ENCODE data around the gene TRIM16.
A peak's percentile ranks its signal among the peaks of the same experiment; 100 is the strongest.
"Not testable (repeated sequence)": the region's sequence is repeated elsewhere in the genome, so short reads cannot be mapped to it uniquely, and the experiment has no call there.

Gene TRIM16

DNA sequence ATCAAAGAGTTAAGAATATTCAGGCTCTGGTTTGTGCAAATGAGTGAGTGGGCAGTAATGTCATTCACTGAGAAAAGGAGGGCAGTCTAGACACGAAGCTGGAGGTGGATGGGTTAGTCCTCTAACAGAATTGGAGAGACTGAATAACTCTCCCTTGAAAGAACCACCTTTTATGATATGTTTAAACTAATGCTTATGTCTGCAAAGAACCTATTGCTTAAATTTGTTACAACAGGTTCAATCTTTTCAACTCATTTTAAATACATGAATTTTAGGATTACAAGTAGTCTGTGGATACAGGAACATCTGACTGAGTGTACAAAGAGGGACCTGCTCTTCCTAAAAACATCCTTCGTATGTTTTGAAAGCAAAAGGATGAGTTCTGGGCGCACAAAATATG, 14.9 kb upstream of the TRIM16 start:
- not testable (repeated sequence) for H3K27ac ChIP-seq (ENCODE audit: low read length); H3K4me1 ChIP-seq (ENCODE audit: control insufficient read depth, insufficient read depth, low read length); H3K27me3 ChIP-seq (ENCODE audit: control insufficient read depth, insufficient read depth, low read length); DNase-seq (ENCODE audit: low read depth, low spot score); H3K36me3 ChIP-seq (ENCODE audit: control insufficient read depth, insufficient read depth, low read length); H3K9me3 ChIP-seq (ENCODE audit: control insufficient read depth, insufficient read depth, low read length)
- peak overlapping the region; percentile 13; the same call in 1 of the 2 replicates for H3K4me3 ChIP-seq (ENCODE audit: low read length)
- WGBS (ENCODE audit: insufficient coverage, insufficient read length), result no CpG with 5 or more reads among the region's 3 CpGs

DNA sequence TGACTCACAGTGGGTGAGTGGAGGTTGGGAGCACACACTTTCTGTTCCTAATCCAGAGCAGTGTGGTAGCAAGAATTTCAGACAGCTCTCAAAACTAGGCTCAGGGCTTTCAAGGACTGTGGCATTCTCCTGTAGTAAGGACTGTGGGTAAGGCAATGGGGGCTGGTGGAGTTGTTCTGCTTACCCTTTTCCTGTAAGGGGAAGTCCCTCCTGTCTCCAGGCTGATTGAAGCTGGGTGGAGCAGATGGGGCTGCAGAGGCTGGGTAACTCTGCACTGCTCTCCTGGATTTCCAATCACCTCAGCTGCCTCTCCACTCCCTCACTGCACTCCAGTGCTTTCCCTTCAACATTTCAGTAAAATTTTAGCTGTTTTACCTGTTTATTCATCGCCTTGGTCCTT, 3.4 kb upstream of the TRIM16 start:
- not testable (repeated sequence) for H3K4me1 ChIP-seq (ENCODE audit: control insufficient read depth, insufficient read depth, low read length); H3K9me3 ChIP-seq (ENCODE audit: control insufficient read depth, insufficient read depth, low read length); H3K4me3 ChIP-seq (ENCODE audit: low read length); H3K27me3 ChIP-seq (ENCODE audit: control insufficient read depth, insufficient read depth, low read length); H3K27ac ChIP-seq (ENCODE audit: low read length); DNase-seq (ENCODE audit: low read depth, low spot score); H3K36me3 ChIP-seq (ENCODE audit: control insufficient read depth, insufficient read depth, low read length)
- no CpG with 5 or more reads among the region's 1 CpG for WGBS (ENCODE audit: insufficient coverage, insufficient read length)

DNA sequence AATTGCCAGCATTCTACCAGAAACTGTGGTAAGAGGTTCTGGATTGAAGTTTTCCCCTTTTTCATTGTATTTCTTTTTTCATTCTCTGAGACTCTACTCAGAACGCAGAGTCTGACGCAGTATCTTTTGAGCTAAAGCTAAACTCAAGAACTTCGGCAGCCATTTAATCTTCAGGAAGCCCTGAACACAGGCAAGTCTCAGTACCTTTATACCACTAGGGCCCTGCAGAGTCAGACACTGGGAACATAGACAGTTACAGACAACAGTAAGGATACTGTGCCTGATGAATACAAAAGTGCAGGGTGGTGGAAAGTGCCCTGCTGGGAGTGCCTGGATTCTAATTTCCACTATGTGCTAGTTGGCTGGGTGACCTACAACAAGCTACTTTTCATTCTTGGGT, 976 bp downstream of the TRIM16 start:
- H3K4me1 ChIP-seq (ENCODE audit: control insufficient read depth, insufficient read depth, low read length); H3K36me3 ChIP-seq (ENCODE audit: control insufficient read depth, insufficient read depth, low read length); DNase-seq (ENCODE audit: low read depth, low spot score); H3K9me3 ChIP-seq (ENCODE audit: control insufficient read depth, insufficient read depth, low read length); H3K27ac ChIP-seq (ENCODE audit: low read length); H3K4me3 ChIP-seq (ENCODE audit: low read length); H3K27me3 ChIP-seq (ENCODE audit: control insufficient read depth, insufficient read depth, low read length): not testable (repeated sequence)
- WGBS (ENCODE audit: insufficient coverage, insufficient read length), result no CpG with 5 or more reads among the region's 3 CpGs

DNA sequence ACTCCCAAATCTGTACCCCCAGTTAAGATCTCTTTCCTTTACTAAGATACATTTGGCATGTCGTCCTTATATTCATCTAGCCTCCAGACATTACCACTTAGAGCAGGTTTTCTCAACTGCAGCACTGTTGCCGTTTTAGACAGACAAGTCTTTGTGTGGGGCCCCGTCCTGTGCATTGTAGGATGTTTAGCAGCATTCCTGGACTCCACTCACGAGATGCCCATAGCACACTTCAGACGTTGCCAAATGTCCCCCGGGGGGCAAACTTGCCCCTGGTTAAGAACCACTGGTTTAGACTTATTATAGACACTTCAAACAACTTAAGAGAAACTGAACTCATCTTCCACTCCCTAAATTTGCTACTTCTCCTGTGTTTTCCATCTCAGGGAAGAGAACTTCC, 8.1 kb downstream of the TRIM16 start:
- not testable (repeated sequence) for DNase-seq (ENCODE audit: low read depth, low spot score); H3K27ac ChIP-seq (ENCODE audit: low read length); H3K4me3 ChIP-seq (ENCODE audit: low read length); H3K9me3 ChIP-seq (ENCODE audit: control insufficient read depth, insufficient read depth, low read length); H3K27me3 ChIP-seq (ENCODE audit: control insufficient read depth, insufficient read depth, low read length); H3K4me1 ChIP-seq (ENCODE audit: control insufficient read depth, insufficient read depth, low read length); H3K36me3 ChIP-seq (ENCODE audit: control insufficient read depth, insufficient read depth, low read length)
- no CpG with 5 or more reads among the region's 6 CpGs for WGBS (ENCODE audit: insufficient coverage, insufficient read length)

DNA sequence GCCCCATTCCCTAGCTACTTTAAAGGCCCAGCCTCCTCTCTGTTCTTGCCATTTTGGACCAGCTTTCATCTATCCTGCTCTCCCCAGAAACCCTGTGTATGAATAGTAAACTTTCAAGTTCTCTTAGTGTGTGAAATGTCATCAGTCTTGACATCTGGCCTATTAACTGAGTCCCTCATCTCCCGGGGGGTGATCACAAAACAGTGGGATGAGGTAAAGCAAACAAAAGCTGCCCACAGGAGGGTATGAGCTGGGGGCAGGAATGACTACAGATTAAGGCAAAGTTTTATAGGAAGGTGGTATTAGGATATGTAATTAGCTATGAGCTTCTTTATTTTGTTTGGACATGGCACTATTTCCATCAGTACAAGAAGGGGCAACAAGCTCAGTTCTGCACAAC, 9.5 kb downstream of the TRIM16 start:
- not testable (repeated sequence) for H3K9me3 ChIP-seq (ENCODE audit: control insufficient read depth, insufficient read depth, low read length); H3K36me3 ChIP-seq (ENCODE audit: control insufficient read depth, insufficient read depth, low read length); DNase-seq (ENCODE audit: low read depth, low spot score); H3K27ac ChIP-seq (ENCODE audit: low read length); H3K27me3 ChIP-seq (ENCODE audit: control insufficient read depth, insufficient read depth, low read length); H3K4me1 ChIP-seq (ENCODE audit: control insufficient read depth, insufficient read depth, low read length); H3K4me3 ChIP-seq (ENCODE audit: low read length)
- no CpG with 5 or more reads among the region's 1 CpG for WGBS (ENCODE audit: insufficient coverage, insufficient read length)

DNA sequence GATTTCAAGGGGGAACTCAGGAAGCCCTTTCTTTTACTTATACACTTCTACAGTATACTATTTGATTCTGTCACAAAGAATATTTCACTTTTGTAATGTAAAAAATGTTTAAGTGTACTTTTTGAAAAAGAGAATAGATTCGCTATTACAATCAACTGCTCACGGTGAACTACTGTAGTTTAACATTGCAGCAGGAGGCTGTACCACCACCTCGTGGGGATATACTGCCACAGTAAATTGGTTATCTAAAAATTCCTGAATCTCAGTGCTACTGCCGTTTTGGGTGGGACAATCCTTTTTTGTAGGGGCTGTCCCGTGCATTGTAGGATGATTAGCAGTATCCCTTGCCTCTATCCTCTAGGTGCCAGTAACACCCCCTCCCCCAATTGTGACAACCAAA, 14.6 kb downstream of the TRIM16 start:
- not testable (repeated sequence) for H3K36me3 ChIP-seq (ENCODE audit: control insufficient read depth, insufficient read depth, low read length); H3K9me3 ChIP-seq (ENCODE audit: control insufficient read depth, insufficient read depth, low read length); DNase-seq (ENCODE audit: low read depth, low spot score); H3K27ac ChIP-seq (ENCODE audit: low read length); H3K4me1 ChIP-seq (ENCODE audit: control insufficient read depth, insufficient read depth, low read length); H3K4me3 ChIP-seq (ENCODE audit: low read length); H3K27me3 ChIP-seq (ENCODE audit: control insufficient read depth, insufficient read depth, low read length)
- no CpG with 5 or more reads among the region's 5 CpGs for WGBS (ENCODE audit: insufficient coverage, insufficient read length)

DNA sequence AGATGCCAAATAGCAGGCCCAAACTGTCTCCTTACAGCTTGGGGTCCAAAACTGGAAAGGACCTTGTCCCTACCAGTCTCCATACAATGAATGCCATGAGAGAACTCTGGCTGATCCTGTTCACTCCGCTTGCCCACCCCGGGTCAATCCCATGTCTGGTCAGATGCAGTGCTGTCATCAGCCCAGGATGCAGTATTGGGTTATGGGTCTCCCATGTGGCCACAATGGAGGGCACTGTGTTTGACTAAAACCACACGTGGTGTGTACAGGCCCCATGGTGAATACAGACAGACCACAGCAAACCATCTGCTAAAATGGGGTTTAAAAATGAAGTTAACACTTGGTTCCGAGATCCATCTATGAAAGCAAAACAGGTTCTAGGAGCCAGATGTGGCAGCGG, 20.4 kb downstream of the TRIM16 start:
- H3K27ac ChIP-seq (ENCODE audit: low read length), result no peak overlapping the region
- H3K4me1 ChIP-seq (ENCODE audit: control insufficient read depth, insufficient read depth, low read length), result no peaks in the 10 kb centered on the region; the same call in 1 of the 2 replicates
- H3K27me3 ChIP-seq (ENCODE audit: control insufficient read depth, insufficient read depth, low read length), result no peaks in the 10 kb centered on the region
- no peaks in the 10 kb centered on the region for H3K9me3 ChIP-seq (ENCODE audit: control insufficient read depth, insufficient read depth, low read length)
- DNase-seq (ENCODE audit: low read depth, low spot score), result no peak
- H3K4me3 ChIP-seq (ENCODE audit: low read length), result no peak overlapping the region
- WGBS (ENCODE audit: insufficient coverage, insufficient read length), result no CpG with 5 or more reads among the region's 5 CpGs
- no peaks in the 10 kb centered on the region for H3K36me3 ChIP-seq (ENCODE audit: control insufficient read depth, insufficient read depth, low read length)

DNA sequence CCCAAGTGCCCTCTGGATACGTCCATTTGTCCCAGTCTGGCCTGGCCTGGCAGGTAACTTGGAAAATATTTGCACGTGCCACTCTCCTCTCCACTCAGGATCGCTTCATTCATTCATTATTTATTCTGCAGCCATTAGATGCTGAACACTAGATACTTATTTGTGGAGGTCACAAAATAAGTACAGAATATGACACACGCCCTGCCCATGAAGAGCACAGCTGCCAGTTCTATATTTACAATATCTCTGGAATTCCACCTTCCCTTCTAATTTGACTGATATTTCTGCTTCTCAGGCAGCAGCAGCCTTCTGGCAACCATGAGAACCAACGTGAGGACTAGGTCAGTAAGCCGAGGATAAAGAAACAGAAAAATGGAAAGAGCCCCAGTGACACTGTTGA, 20.9 kb downstream of the TRIM16 start:
- H3K4me3 ChIP-seq (ENCODE audit: low read length), result no peak overlapping the region
- H3K27me3 ChIP-seq (ENCODE audit: control insufficient read depth, insufficient read depth, low read length), result no peaks in the 10 kb centered on the region
- no peaks in the 10 kb centered on the region for H3K9me3 ChIP-seq (ENCODE audit: control insufficient read depth, insufficient read depth, low read length)
- DNase-seq (ENCODE audit: low read depth, low spot score), result no peak
- no peaks in the 10 kb centered on the region for H3K36me3 ChIP-seq (ENCODE audit: control insufficient read depth, insufficient read depth, low read length)
- H3K4me1 ChIP-seq (ENCODE audit: control insufficient read depth, insufficient read depth, low read length), result no peaks in the 10 kb centered on the region; the same call in 1 of the 2 replicates
- no CpG with 5 or more reads among the region's 6 CpGs for WGBS (ENCODE audit: insufficient coverage, insufficient read length)
- no peak overlapping the region for H3K27ac ChIP-seq (ENCODE audit: low read length)

DNA sequence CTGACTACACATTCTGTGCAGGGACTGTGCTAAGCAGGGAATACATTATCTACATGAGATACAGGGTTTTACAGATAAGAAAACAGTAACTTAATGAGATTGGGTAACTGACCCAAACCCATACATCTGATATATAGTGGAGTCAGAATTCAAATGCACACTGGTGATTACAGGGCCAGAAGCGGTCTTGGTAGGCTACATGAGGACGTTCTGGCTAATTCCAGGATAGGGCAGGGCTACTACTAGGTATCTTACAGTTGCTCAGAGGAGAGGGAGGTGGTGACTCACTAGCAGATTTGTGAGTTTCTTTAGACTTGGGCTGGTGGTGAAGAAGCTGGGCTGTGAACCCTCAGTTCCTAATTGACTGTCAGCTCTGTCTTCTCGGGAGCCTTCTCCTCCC, 21.4 kb downstream of the TRIM16 start:
- Histone ChIP-seq H3K9me3 (ENCODE audit: control insufficient read depth, insufficient read depth, low read length) (no peaks in the 10 kb centered on the region), H3K4me3 (ENCODE audit: low read length) (no peak overlapping the region), H3K27me3 (ENCODE audit: control insufficient read depth, insufficient read depth, low read length) (no peaks in the 10 kb centered on the region), H3K27ac (ENCODE audit: low read length) (no peak overlapping the region), H3K36me3 (ENCODE audit: control insufficient read depth, insufficient read depth, low read length) (no peaks in the 10 kb centered on the region), H3K4me1 (ENCODE audit: control insufficient read depth, insufficient read depth, low read length) (no peaks in the 10 kb centered on the region; the same call in 1 of the 2 replicates)
- DNase-seq (ENCODE audit: low read depth, low spot score), result no peak
- no CpG with 5 or more reads among the region's 3 CpGs for WGBS (ENCODE audit: insufficient coverage, insufficient read length)

DNA sequence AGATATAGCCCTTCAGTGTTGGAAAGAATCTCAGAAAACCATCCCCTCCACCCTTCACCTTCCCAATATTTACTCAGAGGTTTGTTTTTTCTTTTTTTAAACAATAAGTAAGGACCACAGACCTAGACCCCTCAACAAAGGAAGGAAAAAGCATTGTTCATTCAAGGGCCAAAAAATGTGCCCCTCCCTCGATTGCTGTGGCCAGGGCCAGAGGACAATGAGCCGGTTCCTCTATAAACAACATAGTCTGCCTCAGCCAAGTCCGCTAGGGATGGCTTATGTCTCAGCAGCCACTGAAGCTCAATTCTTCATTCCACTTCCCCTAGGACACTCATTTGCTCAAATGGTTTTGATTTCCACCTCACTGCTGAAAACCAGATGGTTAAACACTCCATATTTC, 24.0 kb downstream of the TRIM16 start:
- Histone ChIP-seq H3K27ac (ENCODE audit: low read length) (no peak overlapping the region), H3K27me3 (ENCODE audit: control insufficient read depth, insufficient read depth, low read length) (no peaks in the 10 kb centered on the region), H3K36me3 (ENCODE audit: control insufficient read depth, insufficient read depth, low read length) (no peaks in the 10 kb centered on the region; the same call in 1 of the 2 replicates), H3K9me3 (ENCODE audit: control insufficient read depth, insufficient read depth, low read length) (no peaks in the 10 kb centered on the region), H3K4me1 (ENCODE audit: control insufficient read depth, insufficient read depth, low read length) (no peaks in the 10 kb centered on the region; the same call in 1 of the 2 replicates), H3K4me3 (ENCODE audit: low read length) (no peak overlapping the region)
- DNase-seq (ENCODE audit: low read depth, low spot score), result no peak
- WGBS (ENCODE audit: insufficient coverage, insufficient read length), result no CpG with 5 or more reads among the region's 3 CpGs

DNA sequence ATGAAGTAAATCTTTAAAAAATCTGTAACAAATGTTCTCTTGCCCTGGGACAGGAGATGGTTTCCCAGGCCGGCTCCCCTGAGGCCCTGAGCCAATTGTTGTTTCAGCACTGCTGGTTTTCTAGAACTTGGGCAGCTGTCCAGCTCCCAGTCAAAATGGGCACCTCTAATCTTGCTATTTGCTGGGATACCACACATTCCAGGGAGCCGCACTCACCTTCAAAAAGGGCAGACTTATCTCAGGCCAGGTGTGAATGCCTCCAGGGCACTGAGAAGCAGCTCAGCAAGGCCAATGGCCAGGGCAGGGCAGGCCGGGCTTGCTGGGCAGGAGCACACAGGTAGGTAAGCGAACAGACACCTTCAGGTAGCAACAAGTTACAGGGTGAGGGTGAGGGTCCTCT, 24.4 kb downstream of the TRIM16 start:
- no CpG with 5 or more reads among the region's 4 CpGs for WGBS (ENCODE audit: insufficient coverage, insufficient read length)
- H3K27me3 ChIP-seq (ENCODE audit: control insufficient read depth, insufficient read depth, low read length), result no peaks in the 10 kb centered on the region
- no peaks in the 10 kb centered on the region; the same call in 1 of the 2 replicates for H3K36me3 ChIP-seq (ENCODE audit: control insufficient read depth, insufficient read depth, low read length)
- no peak for DNase-seq (ENCODE audit: low read depth, low spot score)
- no peaks in the 10 kb centered on the region for H3K9me3 ChIP-seq (ENCODE audit: control insufficient read depth, insufficient read depth, low read length)
- no peak overlapping the region for H3K4me3 ChIP-seq (ENCODE audit: low read length)
- no peak overlapping the region for H3K27ac ChIP-seq (ENCODE audit: low read length)
- H3K4me1 ChIP-seq (ENCODE audit: control insufficient read depth, insufficient read depth, low read length), result no peaks in the 10 kb centered on the region; the same call in 1 of the 2 replicates

Data from iPS DF 6.9 (cell line).